HEK293 (cell line): ENCODE data around the gene KSR1.

ENCODE experiments used
- CTCF ChIA-PET: fragments of 350-600 bp; formaldehyde crosslinking; extraction: SDS; loops from one replicate; lab custom pipeline; 2021; ENCODE audit warnings: antibody characterized with exemption; lab: Yijun Ruan, JAX
- POLR2A ChIA-PET: fragments of 300-600 bp; formaldehyde crosslinking; extraction: SDS; loops from one replicate; lab custom pipeline; 2020; ENCODE audit warnings: antibody characterized with exemption, inconsistent platforms; lab: Yijun Ruan, JAX
- H3K27ac ChIP-seq: fragments of 200-500 bp; sonication (Bioruptor generic); 2 replicates; pipeline ENCODE4 v1.5.1; 2014; ENCODE audit warnings: low read depth, low read length, control low read depth, inconsistent platforms; ENCODE audit errors: extremely low read depth
- H3K36me3 ChIP-seq, 2 experiments: fragments of 200-500 bp in 1 of 2; sonication (Bioruptor generic) in 1 of 2; 1 replicate in 1 of 2; 2 replicates in 1 of 2; pipeline ENCODE4 v1.5.1; 2014 to 2017; ENCODE audit warnings: inconsistent platforms in 2 of 2, low read length in 2 of 2; ENCODE audit not compliant: control insufficient read depth in 2 of 2, insufficient read depth in 1 of 2
- H3K4me1 ChIP-seq: fragments of 200-500 bp; sonication (Bioruptor generic); 2 replicates; pipeline ENCODE4 v1.5.1; 2014; ENCODE audit warnings: mild to moderate bottlenecking, low read length, inconsistent platforms; ENCODE audit not compliant: control insufficient read depth, insufficient read depth
- H3K4me3 ChIP-seq: 2 replicates; pipeline ENCODE4 v1.5.1; 2011; ENCODE audit warnings: low read depth, mild to moderate bottlenecking, control low read depth, low read length, moderate library complexity
- H3K9me3 ChIP-seq: fragments of 200-500 bp; sonication (Bioruptor generic); 2 replicates; pipeline ENCODE4 v1.5.1; 2014; ENCODE audit warnings: low read depth, low read length, inconsistent platforms; ENCODE audit not compliant: control insufficient read depth, insufficient read depth
- KLF17 ChIP-seq: fragments of 450-650 bp; formaldehyde crosslinking; IDR thresholded peaks from 2 replicates; pipeline ENCODE4 v1.5.1; 2016; ENCODE audit warnings: missing biosample characterization, missing genetic modification characterization
- MZF1 ChIP-seq: fragments of 450-650 bp; formaldehyde crosslinking; IDR thresholded peaks from 2 replicates; pipeline ENCODE4 v1.5.1; 2017; ENCODE audit warnings: missing biosample characterization, missing genetic modification characterization, borderline replicate concordance
- RBAK ChIP-seq: fragments of 450-650 bp; formaldehyde crosslinking; IDR thresholded peaks from 2 replicates; pipeline ENCODE4 v1.5.1; 2016; ENCODE audit warnings: missing biosample characterization, missing genetic modification characterization
- ZBTB44 ChIP-seq: fragments of 450-650 bp; IDR thresholded peaks from 2 replicates; pipeline ENCODE4 v1.5.1; 2018; ENCODE audit warnings: missing biosample characterization, mild to moderate bottlenecking, missing genetic modification characterization
- ZNF133 ChIP-seq: fragments of 450-650 bp; formaldehyde crosslinking; IDR thresholded peaks from 2 replicates; pipeline ENCODE4 v1.5.1; 2016; ENCODE audit warnings: missing biosample characterization, missing genetic modification characterization
- ZNF449 ChIP-seq: fragments of 450-650 bp; formaldehyde crosslinking; IDR thresholded peaks from 2 replicates; pipeline ENCODE4 v1.5.1; 2017; ENCODE audit warnings: missing biosample characterization, mild to moderate bottlenecking, missing genetic modification characterization, moderate library complexity
- ZNF48 ChIP-seq: fragments of 450-650 bp; formaldehyde crosslinking; IDR thresholded peaks from 2 replicates; pipeline ENCODE4 v1.5.1; 2016; ENCODE audit warnings: missing biosample characterization, missing genetic modification characterization
- ZNF518A ChIP-seq: fragments of 450-650 bp; formaldehyde crosslinking; conservative IDR thresholded peaks from 2 replicates; pipeline ENCODE4 v1.5.1; 2016; ENCODE audit warnings: low read depth, missing biosample characterization, missing genetic modification characterization
- ZNF623 ChIP-seq: fragments of 450-650 bp; formaldehyde crosslinking; IDR thresholded peaks from 2 replicates; pipeline ENCODE4 v1.5.1; 2016; ENCODE audit warnings: missing biosample characterization, missing genetic modification characterization
- TF ChIP-seq, protein P1 (sequence below): fragments of 450-650 bp; formaldehyde crosslinking; IDR thresholded peaks from 2 replicates; pipeline ENCODE4 v1.5.1; 2016; ENCODE audit warnings: missing biosample characterization, missing genetic modification characterization
- TF ChIP-seq, protein P2 (sequence below): fragments of 450-650 bp; formaldehyde crosslinking; IDR thresholded peaks from 2 replicates; pipeline ENCODE4 v1.5.1; 2017; ENCODE audit warnings: missing biosample characterization, missing genetic modification characterization
- TF ChIP-seq, protein P3 (sequence below): fragments of 450-650 bp; formaldehyde crosslinking; optimal IDR thresholded peaks from 2 replicates; pipeline ENCODE3; 2016; ENCODE audit warnings: missing biosample characterization, mild to moderate bottlenecking, missing genetic modification characterization

The KSR1 gene

GRCh38 chr17:27496005-27496404 lies 39.8 kb downstream of the KSR1 start:
- no peak overlapping the region for H3K4me3 ChIP-seq
- POLR2A ChIA-PET: no interaction called here
- CTCF ChIA-PET: interaction anchor here (1.2 to 4.0 kb wide), 2 partner anchors 40 to 103 kb away, joined by 3 to 42 read pairs; partner anchors contain the start of gene KSR1
- H3K27ac ChIP-seq: no peak overlapping the region
- no peaks in the 10 kb centered on the region for H3K9me3 ChIP-seq
- H3K36me3 ChIP-seq: peaks cover 0 to 5% of the 10 kb centered on the region in 2 experiments; a peak in 1 of 3 replicates
- TF ChIP-seq RBAK (tag by site-specific recombination) (no peak), ZNF623 (tag by site-specific recombination) (no peak)
- peaks cover 15% of the 10 kb centered on the region for H3K4me1 ChIP-seq

GRCh38 chr17:27496437-27496943 lies 40.2 kb downstream of the KSR1 start:
- CTCF ChIA-PET: interaction anchor here (0.5 to 1.2 kb wide), 4 partner anchors 9 to 118 kb away, joined by 3 read pairs; partner anchors contain the start of gene KSR1
- no peak overlapping the region for H3K4me3 ChIP-seq
- POLR2A ChIA-PET: no interaction called here
- no peak overlapping the region for H3K27ac ChIP-seq
- peaks cover 13% of the 10 kb centered on the region for H3K4me1 ChIP-seq
- H3K9me3 ChIP-seq: no peaks in the 10 kb centered on the region
- peaks cover 0 to 5% of the 10 kb centered on the region in 2 experiments; a peak in 1 of 3 replicates for H3K36me3 ChIP-seq
- TF ChIP-seq KLF17 (tag by site-specific recombination) (no peak), ZNF518A (tag by site-specific recombination) (no peak), ZNF449 (tag by site-specific recombination) (no peak), MZF1 (no peak), ZBTB44 (tag by site-specific recombination) (no peak), ZNF133 (no peak), ZNF48 (tag by site-specific recombination) (no peak)
- TF ChIP-seq, protein P1, sequence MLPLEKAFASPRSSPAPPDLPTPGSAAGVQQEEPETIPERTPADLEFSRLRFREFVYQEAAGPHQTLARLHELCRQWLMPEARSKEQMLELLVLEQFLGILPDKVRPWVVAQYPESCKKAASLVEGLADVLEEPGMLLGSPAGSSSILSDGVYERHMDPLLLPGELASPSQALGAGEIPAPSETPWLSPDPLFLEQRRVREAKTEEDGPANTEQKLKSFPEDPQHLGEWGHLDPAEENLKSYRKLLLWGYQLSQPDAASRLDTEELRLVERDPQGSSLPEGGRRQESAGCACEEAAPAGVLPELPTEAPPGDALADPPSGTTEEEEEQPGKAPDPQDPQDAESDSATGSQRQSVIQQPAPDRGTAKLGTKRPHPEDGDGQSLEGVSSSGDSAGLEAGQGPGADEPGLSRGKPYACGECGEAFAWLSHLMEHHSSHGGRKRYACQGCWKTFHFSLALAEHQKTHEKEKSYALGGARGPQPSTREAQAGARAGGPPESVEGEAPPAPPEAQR (tag by site-specific recombination): no peak
- TF ChIP-seq, protein P2, sequence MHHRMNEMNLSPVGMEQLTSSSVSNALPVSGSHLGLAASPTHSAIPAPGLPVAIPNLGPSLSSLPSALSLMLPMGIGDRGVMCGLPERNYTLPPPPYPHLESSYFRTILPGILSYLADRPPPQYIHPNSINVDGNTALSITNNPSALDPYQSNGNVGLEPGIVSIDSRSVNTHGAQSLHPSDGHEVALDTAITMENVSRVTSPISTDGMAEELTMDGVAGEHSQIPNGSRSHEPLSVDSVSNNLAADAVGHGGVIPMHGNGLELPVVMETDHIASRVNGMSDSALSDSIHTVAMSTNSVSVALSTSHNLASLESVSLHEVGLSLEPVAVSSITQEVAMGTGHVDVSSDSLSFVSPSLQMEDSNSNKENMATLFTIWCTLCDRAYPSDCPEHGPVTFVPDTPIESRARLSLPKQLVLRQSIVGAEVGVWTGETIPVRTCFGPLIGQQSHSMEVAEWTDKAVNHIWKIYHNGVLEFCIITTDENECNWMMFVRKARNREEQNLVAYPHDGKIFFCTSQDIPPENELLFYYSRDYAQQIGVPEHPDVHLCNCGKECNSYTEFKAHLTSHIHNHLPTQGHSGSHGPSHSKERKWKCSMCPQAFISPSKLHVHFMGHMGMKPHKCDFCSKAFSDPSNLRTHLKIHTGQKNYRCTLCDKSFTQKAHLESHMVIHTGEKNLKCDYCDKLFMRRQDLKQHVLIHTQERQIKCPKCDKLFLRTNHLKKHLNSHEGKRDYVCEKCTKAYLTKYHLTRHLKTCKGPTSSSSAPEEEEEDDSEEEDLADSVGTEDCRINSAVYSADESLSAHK (tag by site-specific recombination): no peak
- TF ChIP-seq, protein P3, sequence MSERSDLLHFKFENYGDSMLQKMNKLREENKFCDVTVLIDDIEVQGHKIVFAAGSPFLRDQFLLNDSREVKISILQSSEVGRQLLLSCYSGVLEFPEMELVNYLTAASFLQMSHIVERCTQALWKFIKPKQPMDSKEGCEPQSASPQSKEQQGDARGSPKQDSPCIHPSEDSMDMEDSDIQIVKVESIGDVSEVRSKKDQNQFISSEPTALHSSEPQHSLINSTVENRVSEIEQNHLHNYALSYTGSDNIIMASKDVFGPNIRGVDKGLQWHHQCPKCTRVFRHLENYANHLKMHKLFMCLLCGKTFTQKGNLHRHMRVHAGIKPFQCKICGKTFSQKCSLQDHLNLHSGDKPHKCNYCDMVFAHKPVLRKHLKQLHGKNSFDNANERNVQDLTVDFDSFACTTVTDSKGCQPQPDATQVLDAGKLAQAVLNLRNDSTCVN (tag by site-specific recombination): no peak
